GM12878 (cell line): Measurements from ENCODE around the gene DAB2. TPM values are rescaled to one million over a fixed set of nuclear protein-coding genes. Genes with fewer than 3 reads are reported as not detected.

ENCODE experiments used
- ATAC-seq: fragments of 200-7000 bp; cut with Tn5 transposase; 3 replicates; pipeline ENCODE4 v1.9.1; 2020; ENCODE audit warnings: mild to moderate bottlenecking, moderate library complexity
- BruUV-seq: library from RNA; stranded (reverse); fragments of 400-500 nt; replicated peaks from 2 replicates; lab custom pipeline; 2021; lab: Mats Ljungman, UMichigan
- CTCF ChIA-PET: fragments of 300-600 bp; sonication (Branson Sonifier 250); formaldehyde crosslinking; extraction: SDS; loops from one replicate; lab custom pipeline; 2021; ENCODE audit warnings: inconsistent platforms; lab: Yijun Ruan, JAX
- POLR2A ChIA-PET: fragments of 350-600 bp; formaldehyde crosslinking; extraction: SDS; loops from one replicate; lab custom pipeline; 2021; ENCODE audit warnings: inconsistent platforms; lab: Charles Lee
- RAD21 ChIA-PET: fragments of 300-600 bp; sonication (Branson Sonifier 250); formaldehyde crosslinking; loops from one replicate; lab custom pipeline; 2023; ENCODE audit warnings: antibody characterized with exemption; ENCODE audit not compliant: unreplicated experiment; lab: Charles Lee
- SMC1A ChIA-PET: fragments of 300-600 bp; sonication (Branson Sonifier 250); formaldehyde crosslinking; loops from one replicate; lab custom pipeline; 2023; ENCODE audit not compliant: unreplicated experiment, uncharacterized antibody; lab: Charles Lee
- DNase-seq: peaks from one replicate; pipeline ENCODE4 v3.0.0-alpha.2; 2011; ENCODE audit warnings: low read depth, low spot score
- FAIRE-seq: peaks from 3 replicates; lab custom pipeline; 2011; peaks lifted over from hg19 to GRCh38; lab: Jason Lieb, UNC
- H2AFZ ChIP-seq: 2 replicates; pipeline ENCODE4 v1.6.0; 2011; ENCODE audit warnings: low read depth, low read length, control low read depth; ENCODE audit not compliant: control insufficient read depth
- H3K27ac ChIP-seq: 2 replicates; pipeline ENCODE4 v1.5.1; 2011; ENCODE audit warnings: control low read depth; ENCODE audit not compliant: control insufficient read depth, insufficient read depth
- H3K27me3 ChIP-seq, 2 experiments: replicated peaks in 1 of 2; 2 replicates each; pipeline versions ENCODE4 v1.6.0 to v1.6.1; 2011; ENCODE audit warnings: low read length in 1 of 2; ENCODE audit not compliant: control insufficient read depth in 2 of 2, insufficient read depth in 2 of 2
- H3K36me3 ChIP-seq, 2 experiments: 2 replicates each; pipeline ENCODE4 v1.5.1; 2011; ENCODE audit warnings: low read length in 1 of 2; ENCODE audit not compliant: control insufficient read depth in 2 of 2, insufficient read depth in 2 of 2
- H3K4me1 ChIP-seq: 2 replicates; pipeline ENCODE4 v1.6.1; 2011; ENCODE audit warnings: mild to moderate bottlenecking, low read length, moderate library complexity, mixed read lengths; ENCODE audit not compliant: control insufficient read depth, insufficient read depth
- H3K4me2 ChIP-seq: 2 replicates; pipeline ENCODE4 v1.6.0; 2011; ENCODE audit warnings: control low read depth; ENCODE audit not compliant: control insufficient read depth, insufficient read depth
- H3K4me3 ChIP-seq: fragments of 200-600 bp; sonication (generic); 2 replicates; pipeline ENCODE4 v1.5.1; 2016
- H3K79me2 ChIP-seq: 2 replicates; pipeline ENCODE4 v1.6.0; 2011; ENCODE audit warnings: low read length; ENCODE audit not compliant: control insufficient read depth, insufficient read depth
- H3K9ac ChIP-seq: 2 replicates; pipeline ENCODE4 v1.8.0; 2011; ENCODE audit warnings: low read length, control low read depth, mixed read lengths; ENCODE audit not compliant: control insufficient read depth, insufficient read depth
- H3K9me3 ChIP-seq: replicated peaks from 3 replicates; pipeline ENCODE4 v1.5.1; 2011; ENCODE audit warnings: mild to moderate bottlenecking, low read length; ENCODE audit not compliant: control insufficient read depth, insufficient read depth
- H4K20me1 ChIP-seq: 2 replicates; pipeline ENCODE4 v1.6.0; 2011; ENCODE audit not compliant: control insufficient read depth, insufficient read depth
- BACH1 ChIP-seq: fragments of 450-650 bp; IDR thresholded peaks from 2 replicates; pipeline ENCODE4 v1.6.1; 2017; ENCODE audit warnings: mild to moderate bottlenecking, borderline replicate concordance
- BMI1 ChIP-seq: fragments of 450-650 bp; IDR thresholded peaks from 2 replicates; pipeline ENCODE4 v1.6.1; 2016; ENCODE audit warnings: mild to moderate bottlenecking, moderate library complexity, borderline replicate concordance
- CBX5 ChIP-seq: sonication (generic); IDR thresholded peaks from 2 replicates; pipeline ENCODE4 v1.6.1; 2016; ENCODE audit warnings: low read depth, moderate library complexity, mild to moderate bottlenecking, inconsistent platforms
- CEBPZ ChIP-seq: fragments of 150-350 bp; IDR thresholded peaks from 2 replicates; pipeline ENCODE4 v1.6.1; 2016; ENCODE audit warnings: low read depth, low read length
- CHD2 ChIP-seq: IDR thresholded peaks from 2 replicates; pipeline ENCODE4 v1.6.1; 2011; ENCODE audit warnings: low read depth, low read length, improper control_type of control experiment, borderline replicate concordance
- DPF2 ChIP-seq: fragments of 450-650 bp; IDR thresholded peaks from 2 replicates; pipeline ENCODE4 v1.6.1; 2017; ENCODE audit warnings: mild to moderate bottlenecking
- EZH2 ChIP-seq: IDR thresholded peaks from 2 replicates; pipeline ENCODE4 v1.6.1; 2012; ENCODE audit warnings: low read depth, mild to moderate bottlenecking, control low read depth, inconsistent platforms, low read length, borderline replicate concordance; ENCODE audit not compliant: control insufficient read depth
- GATAD2B ChIP-seq: fragments of 450-650 bp; conservative IDR thresholded peaks from 2 replicates; pipeline ENCODE4 v1.6.1; 2017; ENCODE audit warnings: low read depth, mild to moderate bottlenecking, moderate library complexity
- IRF4 ChIP-seq: IDR thresholded peaks from 2 replicates; pipeline ENCODE4 v1.6.1; 2011; ENCODE audit warnings: low read depth, low read length
- LARP7 ChIP-seq: fragments of 450-650 bp; IDR thresholded peaks from 2 replicates; pipeline ENCODE4 v1.6.1; 2017; ENCODE audit warnings: mild to moderate bottlenecking
- MTA2 ChIP-seq: fragments of 450-650 bp; IDR thresholded peaks from 2 replicates; pipeline ENCODE4 v1.6.1; 2016; ENCODE audit warnings: low read depth, mild to moderate bottlenecking, moderate library complexity
- RFX5 ChIP-seq: IDR thresholded peaks from 2 replicates; pipeline ENCODE4 v1.6.1; 2011; ENCODE audit warnings: low read depth, low read length, improper control_type of control experiment
- SREBF2 ChIP-seq: IDR thresholded peaks from 2 replicates; pipeline ENCODE4 v1.6.1; 2012; ENCODE audit warnings: mild to moderate bottlenecking, low read length
- TAF1 ChIP-seq: IDR thresholded peaks from 2 replicates; pipeline ENCODE4 v1.6.1; 2011; ENCODE audit warnings: mild to moderate bottlenecking, low read depth, low read length, borderline replicate concordance
- WRNIP1 ChIP-seq: IDR thresholded peaks from 2 replicates; pipeline ENCODE4 v1.6.1; 2011; ENCODE audit warnings: low read depth, low read length, improper control_type of control experiment, borderline replicate concordance
- WGBS: methylation state at CpG from one replicate; pipeline ENCODE4 v1.1.6; 2016; ENCODE audit warnings: low lambda C conversion rate; ENCODE audit not compliant: insufficient replicate concordance, insufficient coverage; ENCODE audit errors: missing lambda C conversion rate; 5-methylcytosine and 5-hydroxymethylcytosine counted together
- in situ Hi-C: fragments of 300-500 bp; cut with MboI; formaldehyde crosslinking; loops from 9 replicates; pipeline ENCODE4 v1.14.3; 2018; ENCODE audit warnings: mixed read lengths
- intact Hi-C: fragments of 100-400 bp; cut with micrococcal nuclease; formaldehyde crosslinking; loops from one replicate; pipeline ENCODE4 v1.14.2; 2022; ENCODE audit not compliant: unreplicated experiment
- polyA plus RNA-seq, 11 experiments: library from polyadenylated mRNA; depleted of rRNA in 4 of 11; unstranded in 6 of 11; stranded (reverse) in 5 of 11; fragments of >200 nt; fragmentation: Nextera tagmentation in 4 of 11; fragmentation: Illumina TruSeq in 1 of 11; extraction: Ambion mirVana in 4 of 11; extraction: Trizol in 1 of 11; gene quantifications; 1 replicate in 1 of 11; 2 replicates in 10 of 11; pipeline versions ENCODE4 v1.2.1 to v1.2.3, GENCODE V29; 2011 to 2016; ENCODE audit warnings: inconsistent platforms in 2 of 11, missing spikeins in 2 of 11, low read depth in 1 of 11
- total RNA-seq, 4 experiments: library from RNA; depleted of rRNA in 3 of 4; stranded (reverse); fragments of >200 nt in 3 of 4; fragmentation: Illumina TruSeq in 1 of 4; extraction: Trizol in 1 of 4; gene quantifications; 2 replicates each; pipeline versions ENCODE4 v1.2.1 to v1.2.3, GENCODE V29; 2013 to 2021

DAB2 gene
- total and polyA plus RNA-seq, 10 of the 15 experiments (the other 5 are each of a cell fraction or from before 2014, with no cell fraction given), result 0.05 to 0.23 (median 0.11) TPM; not detected in 7

GRCh38 chr5:39352951-39353350 is 71.8 kb downstream of the DAB2 start (continued):
- no peak for TF ChIP-seq IRF4

GRCh38 chr5:39352170-39352569 is 72.6 kb downstream of the DAB2 start:
- no peak overlapping the region for H2AFZ ChIP-seq
- intact Hi-C loops, result no loop called here

GRCh38 chr5:39349484-39349883 is 75.3 kb downstream of the DAB2 start:
- H3K27me3 ChIP-seq, result no peaks in the 10 kb centered on the region; a peak in 1 of 4 replicates
- H3K36me3 ChIP-seq, result no peaks in the 10 kb centered on the region
- no peaks in the 10 kb centered on the region for H3K79me2 ChIP-seq
- H3K4me2 ChIP-seq, result no peak overlapping the region
- FAIRE-seq (no peak), DNase-seq (no peak), ATAC-seq (no peak)
- no peaks in the 10 kb centered on the region for H4K20me1 ChIP-seq
- 54% methylated on average over 4 of the region's 4 CpGs for WGBS
- ChIA-PET SMC1A (no interaction called here), CTCF (no interaction called here), POLR2A (no interaction called here), RAD21 (no interaction called here)
- intact Hi-C loops (no loop called here), in situ Hi-C loops (no loop called here)
- no peak overlapping the region for H3K4me3 ChIP-seq
- H3K4me1 ChIP-seq, result no peaks in the 10 kb centered on the region
- H3K27ac ChIP-seq, result no peak overlapping the region
- no peak overlapping the region for H3K9ac ChIP-seq
- no TSS peak for BruUV-seq
- no peak overlapping the region for H2AFZ ChIP-seq
- no peaks in the 10 kb centered on the region; the same call in 2 of the 3 replicates for H3K9me3 ChIP-seq
- TF ChIP-seq BMI1 (no peak), BACH1 (no peak), MTA2 (no peak), GATAD2B (no peak), DPF2 (no peak), EZH2 (no peak), LARP7 (no peak), TAF1 (no peak), WRNIP1 (no peak), CHD2 (no peak), CEBPZ (no peak), RFX5 (no peak)

More at GRCh38 chr5:39352170-39352569, 72.6 kb downstream of the DAB2 start:
- Histone ChIP-seq H3K27me3 (no peaks in the 10 kb centered on the region; a peak in 1 of 4 replicates), H4K20me1 (no peaks in the 10 kb centered on the region), H3K9ac (no peak overlapping the region), H3K4me3 (no peak overlapping the region), H3K79me2 (no peaks in the 10 kb centered on the region), H3K27ac (no peak overlapping the region), H3K4me2 (no peak overlapping the region), H3K9me3 (no peaks in the 10 kb centered on the region; the same call in 2 of the 3 replicates), H3K4me1 (no peaks in the 10 kb centered on the region), H3K36me3 (no peaks in the 10 kb centered on the region)
- 50% methylated on average over 2 of the region's 2 CpGs for WGBS
- ATAC-seq (no peak), DNase-seq (no peak), FAIRE-seq (no peak)
- in situ Hi-C loops, result no loop called here
- RAD21 ChIA-PET, result no interaction called here
- SMC1A ChIA-PET, result no interaction called here
- POLR2A ChIA-PET, result no interaction called here
- CTCF ChIA-PET, result interaction anchor here (0.7 kb wide), 1 partner anchor 46 kb away, joined by 3 read pairs; no protein-coding TSS in a partner anchor
- BruUV-seq, result no TSS peak
- TF ChIP-seq CBX5, result no peak
- TF ChIP-seq SREBF2, result no peak
